ENCODE results near the gene LRRC3B.

LRRC3B gene

GRCh38 chr3:26713091-26713490 is 90.5 kb downstream of the LRRC3B start:
- DNase-seq = no peak

GRCh38 chr3:26714485-26714884 is 91.9 kb downstream of the LRRC3B start:
- no peak for DNase-seq

GRCh38 chr3:26715431-26715830 is 92.9 kb downstream of the LRRC3B start:
- DNase-seq = no peak

GRCh38 chr3:26718315-26718714 is 95.7 kb downstream of the LRRC3B start:
- DNase-seq = no peak

- no peak for DNase-seq
Observed at GRCh38 chr3:26719134-26719533, 96.6 kb downstream of the LRRC3B start.

- DNase-seq = no peak
Observed at GRCh38 chr3:26721047-26721446, 98.5 kb downstream of the LRRC3B start.

- no peak for DNase-seq
Observed at GRCh38 chr3:26731843-26732242, 109.3 kb downstream of the LRRC3B start.

GRCh38 chr3:26750263-26750662 is 127.7 kb downstream of the LRRC3B start:
- DNase-seq = no peak

GRCh38 chr3:26752466-26752865 is 129.9 kb downstream of the LRRC3B start:
- no peak for DNase-seq

GRCh38 chr3:26753095-26753494 is 130.5 kb downstream of the LRRC3B start:
- DNase-seq = no peak

- DNase-seq = no peak
Observed at GRCh38 chr3:26757978-26758377, 135.4 kb downstream of the LRRC3B start.

Measured in activated T-cell treated with anti-CD3 and anti-CD28 coated beads for 4 hours (primary cell).